Panc1 (cell line): Measurements from ENCODE around the gene RABGGTA. TPM values are rescaled to one million over a fixed set of nuclear protein-coding genes. Genes with fewer than 3 reads are reported as not detected.

ENCODE experiments used
- ATAC-seq: fragments of 200-7000 bp; cut with Tn5 transposase; 2 replicates; pipeline ENCODE4 v1.9.1; 2020; ENCODE audit warnings: mild to moderate bottlenecking, moderate library complexity
- BruUV-seq: library from RNA; stranded (reverse); fragments of 400-500 nt; replicated peaks from 2 replicates; lab custom pipeline; 2021; lab: Mats Ljungman, UMichigan
- CTCF ChIA-PET: fragments of 300-600 bp; sonication (Branson Sonifier 250); formaldehyde crosslinking; loops from one replicate; lab custom pipeline; 2022; ENCODE audit warnings: antibody characterized with exemption; lab: Charles Lee
- POLR2A ChIA-PET: fragments of 300-600 bp; sonication (Branson Sonifier 250); formaldehyde crosslinking; loops from one replicate; lab custom pipeline; 2022; ENCODE audit warnings: antibody characterized with exemption; lab: Charles Lee
- DNase-seq: peaks from one replicate; pipeline ENCODE4 v3.0.0-alpha.2; 2010; ENCODE audit warnings: low read depth, low spot score
- H3K27ac ChIP-seq: 2 replicates; pipeline ENCODE4 v1.5.1; 2011; ENCODE audit warnings: mild to moderate bottlenecking, low read length, inconsistent platforms
- H3K27me3 ChIP-seq: fragments of 200-500 bp; sonication (Bioruptor generic); 2 replicates; pipeline ENCODE4 v1.6.0; 2014; ENCODE audit warnings: low read length, inconsistent platforms; ENCODE audit not compliant: control insufficient read depth, insufficient read depth
- H3K36me3 ChIP-seq: fragments of 200-500 bp; sonication (Bioruptor generic); 2 replicates; pipeline ENCODE4 v1.5.1; 2014; ENCODE audit warnings: inconsistent platforms, mild to moderate bottlenecking, low read length, moderate library complexity; ENCODE audit not compliant: control insufficient read depth, insufficient read depth
- H3K4me1 ChIP-seq: 2 replicates; pipeline ENCODE4 v1.5.1; 2011; ENCODE audit warnings: inconsistent platforms, mild to moderate bottlenecking, low read length, moderate library complexity; ENCODE audit not compliant: control insufficient read depth, insufficient read depth
- H3K4me3 ChIP-seq, 2 experiments: 2 replicates each; pipeline ENCODE4 v1.5.1; 2011 to 2012; ENCODE audit warnings: low read depth in 2 of 2, low read length in 2 of 2, mild to moderate bottlenecking in 2 of 2, inconsistent platforms in 1 of 2, moderate library complexity in 1 of 2
- H3K9me3 ChIP-seq: fragments of 200-500 bp; sonication (Bioruptor generic); 2 replicates; pipeline ENCODE4 v1.5.1; 2014; ENCODE audit warnings: low read depth, mild to moderate bottlenecking, inconsistent platforms, low read length, moderate library complexity; ENCODE audit not compliant: control insufficient read depth, insufficient read depth
- POLR2AphosphoS5 ChIP-seq: IDR thresholded peaks from 2 replicates; pipeline ENCODE4 v1.6.1; 2012; ENCODE audit warnings: mild to moderate bottlenecking, low read depth, low read length, moderate library complexity
- SIN3A ChIP-seq: IDR thresholded peaks from 2 replicates; pipeline ENCODE4 v1.6.1; 2012; ENCODE audit warnings: low read depth, mild to moderate bottlenecking, low read length, moderate library complexity, borderline replicate concordance; ENCODE audit not compliant: insufficient read depth
- TCF7L2 ChIP-seq: IDR thresholded peaks from 2 replicates; pipeline ENCODE4 v1.6.1; 2011; ENCODE audit warnings: mild to moderate bottlenecking, low read depth, low read length, inconsistent platforms
- in situ Hi-C: cut with HindIII; loops from 2 replicates; pipeline ENCODE4 v1.10.0; 2016; ENCODE audit warnings: low sequenced_read_pairs, low pct_unique_long_range_greater_than_20kb
- intact Hi-C: fragments of 100-400 bp; cut with micrococcal nuclease; formaldehyde crosslinking; loops from one replicate; pipeline ENCODE4 v1.10.0; 2022; ENCODE audit not compliant: unreplicated experiment
- total RNA-seq: library from RNA; stranded (reverse); gene quantifications from one replicate; pipeline ENCODE4 v1.2.1, GENCODE V29; 2021; ENCODE audit not compliant: unreplicated experiment
- TF ChIP-seq, protein P1 (sequence below), 2 experiments: IDR thresholded peaks; 2 replicates each; pipeline ENCODE4 v1.6.1; 2011 to 2012; ENCODE audit warnings: low read depth in 2 of 2, control low read depth in 1 of 2, low read length in 1 of 2, mild to moderate bottlenecking in 1 of 2, moderate library complexity in 1 of 2; ENCODE audit not compliant: insufficient read depth in 1 of 2
- TF ChIP-seq, protein P2 (sequence below): fragments of 450-650 bp; IDR thresholded peaks from 2 replicates; pipeline ENCODE4 v1.5.1; 2017; ENCODE audit warnings: mild to moderate bottlenecking

The RABGGTA gene
- total RNA-seq, 1 experiment from 2014 or later = 30.9 TPM

DNA sequence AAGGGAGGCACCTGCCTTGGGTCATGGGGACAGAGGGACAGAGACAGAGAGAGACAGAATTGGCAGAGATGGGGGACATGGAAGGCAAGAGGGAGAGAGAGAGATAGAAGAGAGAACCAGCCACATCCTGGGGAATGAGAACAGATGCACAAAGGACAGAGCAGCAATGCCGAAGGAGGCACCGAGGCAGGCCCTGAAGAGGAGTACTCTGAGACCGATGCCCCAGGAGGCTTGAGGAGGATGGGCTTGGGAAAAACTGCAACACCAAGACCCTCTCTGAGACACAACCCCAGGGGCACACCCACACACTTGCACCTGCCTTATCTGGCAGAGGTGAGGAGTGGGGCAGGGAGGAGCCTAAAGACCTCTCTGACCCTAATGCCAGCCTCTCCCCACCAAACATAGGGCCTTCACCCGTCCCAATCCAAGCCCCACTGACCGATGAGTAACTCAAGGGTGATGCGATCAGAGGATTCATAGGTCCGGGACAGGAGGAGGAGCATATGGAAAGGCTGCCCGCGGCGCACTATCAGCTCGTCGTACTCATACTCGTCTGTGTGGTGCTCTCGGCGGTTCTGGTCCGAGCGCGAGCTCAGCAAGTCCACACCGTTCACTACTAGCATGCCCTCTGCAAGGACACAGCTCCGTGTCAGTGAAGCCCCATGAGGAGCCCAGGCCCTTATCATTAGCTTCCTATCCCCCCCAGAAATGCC, 10.0 kb downstream of the RABGGTA start:
- POLR2A ChIA-PET = no interaction called here
- Histone ChIP-seq H3K4me3 (no peak overlapping the region), H3K9me3 (no peaks in the 10 kb centered on the region), H3K27me3 (no peaks in the 10 kb centered on the region), H3K36me3 (no peaks in the 10 kb centered on the region), H3K27ac (no peak overlapping the region), H3K4me1 (no peaks in the 10 kb centered on the region)
- no peak for TF ChIP-seq SIN3A
- TF ChIP-seq POLR2AphosphoS5 = no peak
- TF ChIP-seq, protein P1, sequence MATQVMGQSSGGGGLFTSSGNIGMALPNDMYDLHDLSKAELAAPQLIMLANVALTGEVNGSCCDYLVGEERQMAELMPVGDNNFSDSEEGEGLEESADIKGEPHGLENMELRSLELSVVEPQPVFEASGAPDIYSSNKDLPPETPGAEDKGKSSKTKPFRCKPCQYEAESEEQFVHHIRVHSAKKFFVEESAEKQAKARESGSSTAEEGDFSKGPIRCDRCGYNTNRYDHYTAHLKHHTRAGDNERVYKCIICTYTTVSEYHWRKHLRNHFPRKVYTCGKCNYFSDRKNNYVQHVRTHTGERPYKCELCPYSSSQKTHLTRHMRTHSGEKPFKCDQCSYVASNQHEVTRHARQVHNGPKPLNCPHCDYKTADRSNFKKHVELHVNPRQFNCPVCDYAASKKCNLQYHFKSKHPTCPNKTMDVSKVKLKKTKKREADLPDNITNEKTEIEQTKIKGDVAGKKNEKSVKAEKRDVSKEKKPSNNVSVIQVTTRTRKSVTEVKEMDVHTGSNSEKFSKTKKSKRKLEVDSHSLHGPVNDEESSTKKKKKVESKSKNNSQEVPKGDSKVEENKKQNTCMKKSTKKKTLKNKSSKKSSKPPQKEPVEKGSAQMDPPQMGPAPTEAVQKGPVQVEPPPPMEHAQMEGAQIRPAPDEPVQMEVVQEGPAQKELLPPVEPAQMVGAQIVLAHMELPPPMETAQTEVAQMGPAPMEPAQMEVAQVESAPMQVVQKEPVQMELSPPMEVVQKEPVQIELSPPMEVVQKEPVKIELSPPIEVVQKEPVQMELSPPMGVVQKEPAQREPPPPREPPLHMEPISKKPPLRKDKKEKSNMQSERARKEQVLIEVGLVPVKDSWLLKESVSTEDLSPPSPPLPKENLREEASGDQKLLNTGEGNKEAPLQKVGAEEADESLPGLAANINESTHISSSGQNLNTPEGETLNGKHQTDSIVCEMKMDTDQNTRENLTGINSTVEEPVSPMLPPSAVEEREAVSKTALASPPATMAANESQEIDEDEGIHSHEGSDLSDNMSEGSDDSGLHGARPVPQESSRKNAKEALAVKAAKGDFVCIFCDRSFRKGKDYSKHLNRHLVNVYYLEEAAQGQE (IDR thresholded peaks at IDR 0.05; ENCODE audit: insufficient read depth in 1 of 2, low read depth in 2 of 2, low read length in 1 of 2) = no peak
- TF ChIP-seq TCF7L2 = no peak
- TF ChIP-seq, protein P2, sequence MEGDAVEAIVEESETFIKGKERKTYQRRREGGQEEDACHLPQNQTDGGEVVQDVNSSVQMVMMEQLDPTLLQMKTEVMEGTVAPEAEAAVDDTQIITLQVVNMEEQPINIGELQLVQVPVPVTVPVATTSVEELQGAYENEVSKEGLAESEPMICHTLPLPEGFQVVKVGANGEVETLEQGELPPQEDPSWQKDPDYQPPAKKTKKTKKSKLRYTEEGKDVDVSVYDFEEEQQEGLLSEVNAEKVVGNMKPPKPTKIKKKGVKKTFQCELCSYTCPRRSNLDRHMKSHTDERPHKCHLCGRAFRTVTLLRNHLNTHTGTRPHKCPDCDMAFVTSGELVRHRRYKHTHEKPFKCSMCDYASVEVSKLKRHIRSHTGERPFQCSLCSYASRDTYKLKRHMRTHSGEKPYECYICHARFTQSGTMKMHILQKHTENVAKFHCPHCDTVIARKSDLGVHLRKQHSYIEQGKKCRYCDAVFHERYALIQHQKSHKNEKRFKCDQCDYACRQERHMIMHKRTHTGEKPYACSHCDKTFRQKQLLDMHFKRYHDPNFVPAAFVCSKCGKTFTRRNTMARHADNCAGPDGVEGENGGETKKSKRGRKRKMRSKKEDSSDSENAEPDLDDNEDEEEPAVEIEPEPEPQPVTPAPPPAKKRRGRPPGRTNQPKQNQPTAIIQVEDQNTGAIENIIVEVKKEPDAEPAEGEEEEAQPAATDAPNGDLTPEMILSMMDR = no peak
- DNase-seq (no peak), ATAC-seq (no peak)
- intact Hi-C loops = no loop called here
- BruUV-seq = no TSS peak
- CTCF ChIA-PET = interaction anchor here (0.5 kb wide), 1 partner anchor 279 kb away, joined by 3 read pairs; no protein-coding TSS in a partner anchor
- in situ Hi-C loops = no loop called here

DNA sequence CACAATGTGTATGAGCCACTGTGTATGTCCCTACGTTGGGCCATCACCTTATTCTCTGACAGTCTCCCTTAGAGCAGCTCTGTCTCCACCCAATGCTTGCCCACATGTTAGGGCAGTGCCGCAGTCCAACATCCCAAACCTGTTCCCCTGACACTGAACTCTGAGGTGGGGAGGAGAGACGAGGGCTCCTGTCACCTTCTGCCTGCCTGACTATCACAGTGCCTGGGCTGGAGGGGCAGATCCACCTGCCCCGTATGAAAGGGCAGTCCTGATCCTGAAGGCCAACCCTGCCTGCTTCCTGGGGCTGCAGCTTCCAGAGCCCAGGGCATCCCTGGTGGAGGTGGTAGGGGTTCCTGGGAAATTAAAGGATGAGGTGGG, 10.6 kb downstream of the RABGGTA start:
- no peak overlapping the region for H3K27ac ChIP-seq
- H3K9me3 ChIP-seq = no peaks in the 10 kb centered on the region
- H3K36me3 ChIP-seq = no peaks in the 10 kb centered on the region
- no peaks in the 10 kb centered on the region for H3K27me3 ChIP-seq
- in situ Hi-C loops = no loop called here
- BruUV-seq = no TSS peak
- ChIA-PET POLR2A (no interaction called here), CTCF (no interaction called here)
- TF ChIP-seq SIN3A = no peak
- TF ChIP-seq, protein P1 (IDR thresholded peaks at IDR 0.05; ENCODE audit: insufficient read depth in 1 of 2, low read depth in 2 of 2, low read length in 1 of 2) = no peak
- TF ChIP-seq TCF7L2 = no peak
- TF ChIP-seq POLR2AphosphoS5 = no peak
- TF ChIP-seq, protein P2 = no peak
- H3K4me1 ChIP-seq = no peaks in the 10 kb centered on the region
- DNase-seq = no peak
- intact Hi-C loops = no loop called here
- ATAC-seq = no peak
- no peak overlapping the region for H3K4me3 ChIP-seq
